ENCODE measurements around the gene DDR2. TPM values are rescaled to one million over a fixed set of nuclear protein-coding genes. Genes with fewer than 3 reads are reported as not detected.
"Not testable (repeated sequence)": the region's sequence is repeated elsewhere in the genome, so short reads cannot be mapped to it uniquely, and the experiment has no call there.

The DDR2 gene
- total RNA-seq, 1 donor from 2014 or later, result 0.69 TPM

DNA sequence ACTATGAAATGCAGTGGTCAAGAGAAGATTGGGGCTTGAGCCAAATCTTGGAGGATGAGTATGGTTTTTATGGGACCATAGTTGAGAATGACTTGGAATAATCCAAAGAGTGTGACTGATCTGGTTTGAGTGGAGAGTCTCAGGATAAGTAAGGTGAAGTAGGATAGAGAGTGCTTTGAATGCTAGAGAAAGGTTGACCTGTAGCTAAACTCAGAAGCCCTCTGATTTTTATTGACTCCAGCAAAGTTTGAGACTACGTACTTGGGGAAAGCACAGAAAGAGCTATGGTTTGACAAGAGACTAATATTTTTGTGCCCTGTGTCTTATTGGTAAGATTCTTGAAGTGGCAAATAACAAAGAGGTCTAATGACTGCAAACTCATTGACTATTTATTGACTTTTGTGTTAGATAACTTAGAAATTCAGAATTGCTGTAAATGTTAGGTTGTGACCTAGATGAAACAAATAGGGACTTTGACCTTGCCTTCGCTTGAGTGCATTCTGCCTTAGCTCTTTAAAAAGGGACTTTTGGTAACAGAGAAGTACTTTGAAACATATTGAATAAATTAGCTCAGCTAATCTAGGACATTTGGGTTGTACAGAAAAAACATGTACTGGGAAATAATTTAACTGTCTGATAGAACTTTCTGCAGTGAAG, 35.6 kb upstream of the DDR2 start:
- Mint-ChIP-seq H3K4me3 (no peak overlapping the region), H3K27ac (no peak overlapping the region), H3K36me3 (peaks cover 12% of the 10 kb centered on the region), H3K4me1 (no peaks in the 10 kb centered on the region), H3K9me3 (no peaks in the 10 kb centered on the region), H3K27me3 (ENCODE audit: insufficient read depth, low read depth) (no peaks in the 10 kb centered on the region)
- Histone ChIP-seq H3K4me1 (no peaks in the 10 kb centered on the region), H2AFZ (replicated peaks) (no peak overlapping the region), H3K27ac (no peak overlapping the region), H3K9ac (no peak overlapping the region), H3K9me3 (ENCODE audit: low read depth) (no peaks in the 10 kb centered on the region), H3K4me2 (no peak overlapping the region), H3F3A (ENCODE audit: low read depth) (no peaks in the 10 kb centered on the region), H3K36me3 (peaks cover 10% of the 10 kb centered on the region), H3K79me2 (ENCODE audit: low read depth) (no peaks in the 10 kb centered on the region), H3K4me3 (no peak overlapping the region), H4K20me1 (ENCODE audit: low read depth) (no peaks in the 10 kb centered on the region), H3K27me3 (no peaks in the 10 kb centered on the region)
- no peak for DNase-seq (ENCODE audit: low spot score)
- TF ChIP-seq, protein P1, sequence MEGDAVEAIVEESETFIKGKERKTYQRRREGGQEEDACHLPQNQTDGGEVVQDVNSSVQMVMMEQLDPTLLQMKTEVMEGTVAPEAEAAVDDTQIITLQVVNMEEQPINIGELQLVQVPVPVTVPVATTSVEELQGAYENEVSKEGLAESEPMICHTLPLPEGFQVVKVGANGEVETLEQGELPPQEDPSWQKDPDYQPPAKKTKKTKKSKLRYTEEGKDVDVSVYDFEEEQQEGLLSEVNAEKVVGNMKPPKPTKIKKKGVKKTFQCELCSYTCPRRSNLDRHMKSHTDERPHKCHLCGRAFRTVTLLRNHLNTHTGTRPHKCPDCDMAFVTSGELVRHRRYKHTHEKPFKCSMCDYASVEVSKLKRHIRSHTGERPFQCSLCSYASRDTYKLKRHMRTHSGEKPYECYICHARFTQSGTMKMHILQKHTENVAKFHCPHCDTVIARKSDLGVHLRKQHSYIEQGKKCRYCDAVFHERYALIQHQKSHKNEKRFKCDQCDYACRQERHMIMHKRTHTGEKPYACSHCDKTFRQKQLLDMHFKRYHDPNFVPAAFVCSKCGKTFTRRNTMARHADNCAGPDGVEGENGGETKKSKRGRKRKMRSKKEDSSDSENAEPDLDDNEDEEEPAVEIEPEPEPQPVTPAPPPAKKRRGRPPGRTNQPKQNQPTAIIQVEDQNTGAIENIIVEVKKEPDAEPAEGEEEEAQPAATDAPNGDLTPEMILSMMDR (IDR thresholded peaks at IDR 0.05), result no peak
- no peak for TF ChIP-seq EZH2 (IDR thresholded peaks at IDR 0.05)
- no peak for TF ChIP-seq EZH2phosphoT487 (IDR thresholded peaks at IDR 0.05)

DNA sequence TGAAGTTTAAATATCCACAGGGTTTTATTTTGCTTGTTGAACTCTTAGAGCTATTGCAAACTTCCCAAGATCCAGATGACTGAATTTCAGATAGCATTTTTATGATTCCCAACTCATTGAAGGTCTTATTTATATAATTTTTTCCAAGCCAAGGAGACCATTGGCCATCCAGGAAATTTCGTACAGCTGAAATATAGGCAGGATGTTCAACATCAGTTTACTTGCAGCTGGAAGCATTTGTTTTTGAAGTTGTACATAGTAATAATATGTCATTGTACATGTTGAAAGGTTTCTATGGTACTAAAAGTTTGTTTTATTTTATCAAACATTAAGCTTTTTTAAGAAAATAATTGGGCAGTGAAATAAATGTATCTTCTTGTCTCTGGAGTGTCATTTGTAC, 32.8 kb upstream of the DDR2 start:
- Histone ChIP-seq H4K20me1 (ENCODE audit: low read depth) (no peaks in the 10 kb centered on the region), H3K27ac (no peak overlapping the region), H3K27me3 (no peaks in the 10 kb centered on the region), H3K79me2 (ENCODE audit: low read depth) (no peaks in the 10 kb centered on the region), H3K36me3 (peaks cover 10% of the 10 kb centered on the region), H3K4me3 (no peak overlapping the region), H3K9me3 (ENCODE audit: low read depth) (no peaks in the 10 kb centered on the region), H3K4me2 (no peak overlapping the region), H3K9ac (no peak overlapping the region), H2AFZ (replicated peaks) (no peak overlapping the region), H3F3A (ENCODE audit: low read depth) (no peaks in the 10 kb centered on the region), H3K4me1 (no peaks in the 10 kb centered on the region)
- Mint-ChIP-seq H3K4me1 (no peaks in the 10 kb centered on the region), H3K36me3 (peaks cover 9% of the 10 kb centered on the region), H3K9me3 (no peaks in the 10 kb centered on the region), H3K27me3 (ENCODE audit: insufficient read depth, low read depth) (peaks cover 2% of the 10 kb centered on the region), H3K27ac (no peak overlapping the region), H3K4me3 (no peak overlapping the region)
- TF ChIP-seq, protein P1 (IDR thresholded peaks at IDR 0.05), result no peak
- TF ChIP-seq EZH2phosphoT487 (IDR thresholded peaks at IDR 0.05), result no peak
- TF ChIP-seq EZH2 (IDR thresholded peaks at IDR 0.05), result no peak
- DNase-seq (ENCODE audit: low spot score), result no peak

DNA sequence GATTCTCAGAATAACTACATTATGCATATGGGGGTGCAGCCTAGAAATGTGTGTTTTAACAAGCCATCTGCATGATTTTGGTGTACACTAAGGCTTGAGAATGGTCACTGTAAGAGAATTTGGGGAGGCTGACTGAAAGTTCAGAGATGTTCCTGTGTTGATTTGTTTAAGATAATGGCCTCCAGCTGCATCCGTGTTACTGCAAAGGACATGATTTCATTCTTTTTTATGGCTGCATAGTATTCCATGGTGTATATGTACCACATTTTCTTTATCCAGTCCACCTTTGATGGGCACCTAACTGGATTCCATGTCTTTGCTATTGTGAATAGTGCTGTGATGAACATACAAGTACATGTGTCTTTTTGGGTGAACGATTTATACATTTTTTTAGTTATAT, 29.1 kb upstream of the DDR2 start:
- not testable (repeated sequence) for H2AFZ ChIP-seq (replicated peaks); H3F3A ChIP-seq (ENCODE audit: low read depth)

DNA sequence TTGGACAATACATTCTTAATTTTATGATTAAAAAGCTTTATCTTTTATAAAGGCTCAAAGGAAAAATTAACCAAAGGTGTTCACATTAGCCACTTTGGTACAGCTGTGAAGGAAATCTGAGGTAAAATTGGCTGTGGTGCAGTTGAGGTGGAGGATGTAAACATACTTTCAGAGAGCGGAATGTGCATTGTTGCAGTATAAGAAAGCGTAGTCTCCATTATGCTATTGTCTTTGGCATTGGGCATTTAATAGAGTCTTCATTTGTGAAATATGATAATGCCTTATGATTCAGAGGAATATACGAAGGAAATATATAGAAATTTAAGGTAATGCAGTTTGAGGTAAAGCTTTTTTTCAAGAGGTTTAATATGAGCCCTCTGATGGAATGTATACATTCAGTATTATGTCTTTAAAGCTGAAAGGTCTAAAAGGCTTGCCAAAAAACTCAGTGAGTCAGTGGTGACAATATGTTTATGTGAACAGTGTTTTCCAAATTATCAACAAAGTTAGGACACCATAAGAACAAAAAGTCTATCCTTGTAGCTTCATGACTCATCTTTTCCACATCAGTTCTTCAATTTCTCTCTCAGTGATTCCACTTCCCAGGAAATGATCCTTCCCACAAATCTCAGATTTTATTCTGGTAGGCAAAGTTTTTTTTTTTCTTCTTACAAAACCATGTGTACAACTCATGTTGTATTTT, 26.9 kb upstream of the DDR2 start:
- no peak overlapping the region for H3K4me3 Mint-ChIP-seq
- H4K20me1 ChIP-seq (ENCODE audit: low read depth), result no peaks in the 10 kb centered on the region
- no peaks in the 10 kb centered on the region for H3K4me1 Mint-ChIP-seq
- no peak overlapping the region for H2AFZ ChIP-seq (replicated peaks)
- no peak overlapping the region for H3K9ac ChIP-seq
- H3K27me3 Mint-ChIP-seq (ENCODE audit: insufficient read depth, low read depth), result peaks cover 2% of the 10 kb centered on the region
- no peak overlapping the region for H3K4me3 ChIP-seq
- no peaks in the 10 kb centered on the region for H3K9me3 Mint-ChIP-seq
- no peaks in the 10 kb centered on the region for H3K9me3 ChIP-seq (ENCODE audit: low read depth)
- no peak overlapping the region for H3K27ac ChIP-seq
- no peaks in the 10 kb centered on the region for H3K79me2 ChIP-seq (ENCODE audit: low read depth)
- H3K4me2 ChIP-seq, result no peak overlapping the region
- no peaks in the 10 kb centered on the region for H3F3A ChIP-seq (ENCODE audit: low read depth)
- no peaks in the 10 kb centered on the region for H3K27me3 ChIP-seq
- no peak overlapping the region for H3K27ac Mint-ChIP-seq
- no peak for DNase-seq (ENCODE audit: low spot score)
- peaks cover 4% of the 10 kb centered on the region for H3K36me3 ChIP-seq
- TF ChIP-seq EZH2phosphoT487 (IDR thresholded peaks at IDR 0.05), result no peak
- no peaks in the 10 kb centered on the region for H3K4me1 ChIP-seq
- H3K36me3 Mint-ChIP-seq, result peaks cover 7% of the 10 kb centered on the region

More for the DNA sequence above, 29.1 kb upstream of the DDR2 start:
- H3K27me3 Mint-ChIP-seq (ENCODE audit: insufficient read depth, low read depth); H3K36me3 Mint-ChIP-seq; H3K4me2 ChIP-seq; H3K4me3 ChIP-seq; H3K4me1 Mint-ChIP-seq; H3K4me3 Mint-ChIP-seq; H3K4me1 ChIP-seq; H3K9me3 ChIP-seq (ENCODE audit: low read depth); H3K27ac ChIP-seq; DNase-seq (ENCODE audit: low spot score); H3K9ac ChIP-seq; H3K27ac Mint-ChIP-seq; H3K79me2 ChIP-seq (ENCODE audit: low read depth); H3K9me3 Mint-ChIP-seq; H4K20me1 ChIP-seq (ENCODE audit: low read depth); H3K27me3 ChIP-seq: not testable (repeated sequence)
- H3K36me3 ChIP-seq, result peaks cover 10% of the 10 kb centered on the region
